Testis (tissue), 3 donors: ENCODE measurements around the gene CSN1S1. TPM values are rescaled to one million over a fixed set of nuclear protein-coding genes. Genes with fewer than 3 reads are reported as not detected.

Source experiments
- DNase-seq: peaks from one replicate; pipeline ENCODE4 v3.0.0-alpha.2; 2019
- H3K27ac ChIP-seq, 2 donors: fragments of 200-600 bp; sonication (generic); one replicate each; pipeline ENCODE4 v1.5.1; 2019
- H3K27me3 ChIP-seq: fragments of 200-600 bp; sonication (generic); one replicate; pipeline ENCODE4 v1.5.1; 2019
- H3K36me3 ChIP-seq: fragments of 200-600 bp; sonication (generic); one replicate; pipeline ENCODE4 v1.5.1; 2017; ENCODE audit warnings: low read depth; ENCODE audit errors: missing control alignments
- H3K4me1 ChIP-seq: fragments of 200-600 bp; sonication (generic); one replicate; pipeline ENCODE4 v1.5.1; 2019
- H3K4me3 ChIP-seq, 2 donors: fragments of 200-600 bp; sonication (generic); one replicate each; pipeline ENCODE4 v1.5.1; 2017 to 2019
- H3K9me3 ChIP-seq: fragments of 200-600 bp; sonication (generic); one replicate; pipeline ENCODE4 v1.5.1; 2017
- POLR2A ChIP-seq: fragments of 450-650 bp; IDR thresholded peaks from one replicate; pipeline ENCODE4 v1.6.1; 2017; ENCODE audit warnings: antibody characterized with exemption, mild to moderate bottlenecking, moderate library complexity
- whole genome bisulfite sequencing, 2 donors: methylation state at CpG; one replicate each; pipeline ENCODE4 v1.1.5; 2018; 5-methylcytosine and 5-hydroxymethylcytosine counted together
- intact Hi-C: fragments of 100-400 bp; cut with DNase I; formaldehyde crosslinking; loops from one replicate; pipeline ENCODE4 v1.15.1; 2023; ENCODE audit warnings: low total_unique reads
- polyA plus RNA-seq: library from polyadenylated mRNA; stranded (reverse); fragments of 350-450 nt; fragmentation: Illumina TruSeq; extraction: RNeasy Lipid Tissue Mini Kit (QIAGEN cat#74804); gene quantifications from one replicate; pipeline ENCODE4 v1.2.3, GENCODE V29; 2014; ENCODE audit warnings: low read depth, low replicate concordance; ENCODE audit not compliant: insufficient read depth
- total RNA-seq, 2 donors: library from RNA; depleted of rRNA; stranded (reverse); fragments of >200 nt; gene quantifications; one replicate each; pipeline ENCODE4 v1.2.3, GENCODE V29; 2016
- TF ChIP-seq, protein P1 (sequence below), 3 experiments: fragments of 450-650 bp in 2 of 3; fragments of 200-600 bp in 1 of 3; sonication (generic) in 1 of 3; IDR thresholded peaks; one replicate each; pipeline ENCODE4 v1.5.1; 2016 to 2019; ENCODE audit warnings: antibody characterized with exemption in 3 of 3, mild to moderate bottlenecking in 2 of 3, moderate library complexity in 1 of 3

The CSN1S1 gene
- total and polyA plus RNA-seq, 3 donors from 2014 or later, result 0.45 to 0.56 TPM; not detected in 1

DNA sequence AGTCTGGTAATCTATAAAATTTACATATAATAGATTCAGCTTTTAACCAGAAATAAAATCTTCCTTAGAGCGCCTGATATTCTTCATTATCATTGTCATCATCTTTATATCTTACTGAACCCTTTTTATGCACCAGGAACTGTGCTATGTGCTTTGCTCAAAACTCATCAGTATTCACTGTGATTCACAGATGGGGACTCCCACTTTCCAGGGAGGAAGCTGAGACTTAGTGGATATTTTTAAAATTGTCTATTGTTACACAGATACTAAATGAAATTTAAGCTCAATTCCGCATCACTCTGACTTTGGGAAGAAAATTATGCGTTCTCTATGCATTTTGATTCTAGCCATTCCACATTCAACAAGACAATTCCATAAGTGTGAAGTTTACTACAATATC is 36.1 kb upstream of the CSN1S1 start:
- Histone ChIP-seq H3K27me3 (no peaks in the 10 kb centered on the region), H3K4me3 (no peak overlapping the region), H3K27ac (no peak overlapping the region), H3K4me1 (no peaks in the 10 kb centered on the region), H3K36me3 (no peaks in the 10 kb centered on the region), H3K9me3 (no peaks in the 10 kb centered on the region)
- TF ChIP-seq, protein P1, sequence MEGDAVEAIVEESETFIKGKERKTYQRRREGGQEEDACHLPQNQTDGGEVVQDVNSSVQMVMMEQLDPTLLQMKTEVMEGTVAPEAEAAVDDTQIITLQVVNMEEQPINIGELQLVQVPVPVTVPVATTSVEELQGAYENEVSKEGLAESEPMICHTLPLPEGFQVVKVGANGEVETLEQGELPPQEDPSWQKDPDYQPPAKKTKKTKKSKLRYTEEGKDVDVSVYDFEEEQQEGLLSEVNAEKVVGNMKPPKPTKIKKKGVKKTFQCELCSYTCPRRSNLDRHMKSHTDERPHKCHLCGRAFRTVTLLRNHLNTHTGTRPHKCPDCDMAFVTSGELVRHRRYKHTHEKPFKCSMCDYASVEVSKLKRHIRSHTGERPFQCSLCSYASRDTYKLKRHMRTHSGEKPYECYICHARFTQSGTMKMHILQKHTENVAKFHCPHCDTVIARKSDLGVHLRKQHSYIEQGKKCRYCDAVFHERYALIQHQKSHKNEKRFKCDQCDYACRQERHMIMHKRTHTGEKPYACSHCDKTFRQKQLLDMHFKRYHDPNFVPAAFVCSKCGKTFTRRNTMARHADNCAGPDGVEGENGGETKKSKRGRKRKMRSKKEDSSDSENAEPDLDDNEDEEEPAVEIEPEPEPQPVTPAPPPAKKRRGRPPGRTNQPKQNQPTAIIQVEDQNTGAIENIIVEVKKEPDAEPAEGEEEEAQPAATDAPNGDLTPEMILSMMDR (IDR thresholded peaks at IDR 0.05), result no peak
- no peak for TF ChIP-seq POLR2A
- intact Hi-C loops, result no loop called here
- 88 to 91% methylated on average over 3 of the region's 3 CpGs for WGBS, 2 donors
- DNase-seq, result no peak

DNA sequence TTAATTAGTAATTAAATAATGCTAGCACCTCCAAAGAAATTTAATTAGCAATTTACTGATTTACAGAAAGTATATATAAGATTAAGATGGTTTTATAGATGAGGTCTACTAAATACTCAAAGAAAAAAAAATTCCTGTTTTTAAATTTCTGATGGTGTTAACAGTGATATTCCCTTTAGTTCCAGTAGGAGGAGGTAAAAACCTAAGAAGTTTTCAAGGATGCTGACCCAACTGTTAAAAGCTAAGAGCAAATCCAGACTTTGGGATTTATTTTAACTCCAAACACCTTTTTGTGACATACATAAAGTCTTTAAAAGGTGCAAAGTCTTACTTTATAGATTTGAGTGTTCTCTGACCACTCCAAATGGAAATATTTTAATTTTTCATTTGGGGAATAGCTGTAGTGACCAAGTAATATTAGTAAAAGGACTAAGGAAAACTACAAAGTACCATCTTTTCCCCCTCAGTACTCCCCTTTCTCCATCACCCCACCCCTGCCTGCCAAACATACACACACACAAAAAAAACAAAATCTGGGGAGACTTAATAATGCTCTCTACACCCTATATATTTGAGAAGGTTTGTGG is 34.2 kb upstream of the CSN1S1 start:
- no peak for DNase-seq
- Histone ChIP-seq H3K27me3 (no peaks in the 10 kb centered on the region), H3K9me3 (no peaks in the 10 kb centered on the region), H3K4me3 (no peak overlapping the region), H3K27ac (no peak overlapping the region), H3K4me1 (no peaks in the 10 kb centered on the region), H3K36me3 (no peaks in the 10 kb centered on the region)
- intact Hi-C loops, result no loop called here
- TF ChIP-seq, protein P1 (IDR thresholded peaks at IDR 0.05), result peak in 1 of 3 experiments; percentile 43
- TF ChIP-seq POLR2A, result no peak

DNA sequence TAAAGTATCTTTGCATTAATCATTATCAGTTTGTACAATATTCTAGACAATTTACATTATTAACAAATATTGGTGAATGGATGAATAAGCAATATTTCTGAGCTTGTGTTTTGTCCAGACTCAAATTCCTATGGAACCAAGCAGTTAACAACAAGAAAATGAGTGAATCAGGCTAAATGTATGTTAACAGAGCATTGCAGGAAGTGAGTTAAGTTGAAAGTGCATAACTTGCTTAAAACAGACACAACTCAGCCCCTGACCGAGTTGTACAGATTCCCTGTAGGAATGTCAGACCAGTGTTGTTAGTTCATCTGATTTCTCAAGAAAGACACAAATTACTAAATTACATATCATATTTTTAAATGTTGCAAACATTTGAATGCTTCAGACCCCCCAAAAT is 23.7 kb upstream of the CSN1S1 start:
- no peaks in the 10 kb centered on the region for H3K36me3 ChIP-seq
- H3K4me1 ChIP-seq, result no peaks in the 10 kb centered on the region
- no peak overlapping the region for H3K4me3 ChIP-seq
- no peak overlapping the region for H3K27ac ChIP-seq
- no peaks in the 10 kb centered on the region for H3K9me3 ChIP-seq
- H3K27me3 ChIP-seq, result no peaks in the 10 kb centered on the region
- intact Hi-C loops, result no loop called here
- TF ChIP-seq, protein P1 (IDR thresholded peaks at IDR 0.05), result no peak
- TF ChIP-seq POLR2A, result no peak
- no peak for DNase-seq
- WGBS, 2 donors, result 50 to 64% methylated on average over 1 of the region's 1 CpG

DNA sequence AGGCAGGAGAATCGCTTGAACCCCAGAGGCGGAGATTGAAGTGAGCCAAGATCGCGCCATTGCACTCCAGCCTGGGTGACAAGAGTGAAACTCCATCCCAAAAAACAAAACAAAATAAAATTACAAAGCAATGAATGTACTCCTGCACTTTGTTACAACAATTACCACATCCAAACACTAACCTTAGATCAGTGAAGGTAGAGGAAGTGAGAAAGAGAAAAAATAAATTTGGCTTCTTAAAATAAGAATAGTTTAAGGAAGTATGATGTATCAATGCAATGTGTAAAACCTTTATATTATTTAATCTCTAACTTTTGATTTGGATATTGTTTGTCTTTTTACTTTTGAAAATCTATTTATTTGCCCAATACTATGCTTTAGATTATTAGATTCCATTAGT is 21.7 kb upstream of the CSN1S1 start:
- intact Hi-C loops, result no loop called here
- TF ChIP-seq POLR2A, result no peak
- TF ChIP-seq, protein P1 (IDR thresholded peaks at IDR 0.05), result no peak
- no peaks in the 10 kb centered on the region for H3K27me3 ChIP-seq
- DNase-seq, result no peak
- H3K4me1 ChIP-seq, result no peaks in the 10 kb centered on the region
- 91 to 92% methylated on average over 4 of the region's 4 CpGs for WGBS, 2 donors
- no peaks in the 10 kb centered on the region for H3K9me3 ChIP-seq
- H3K36me3 ChIP-seq, result no peaks in the 10 kb centered on the region
- no peak overlapping the region for H3K27ac ChIP-seq
- H3K4me3 ChIP-seq, result no peak overlapping the region

DNA sequence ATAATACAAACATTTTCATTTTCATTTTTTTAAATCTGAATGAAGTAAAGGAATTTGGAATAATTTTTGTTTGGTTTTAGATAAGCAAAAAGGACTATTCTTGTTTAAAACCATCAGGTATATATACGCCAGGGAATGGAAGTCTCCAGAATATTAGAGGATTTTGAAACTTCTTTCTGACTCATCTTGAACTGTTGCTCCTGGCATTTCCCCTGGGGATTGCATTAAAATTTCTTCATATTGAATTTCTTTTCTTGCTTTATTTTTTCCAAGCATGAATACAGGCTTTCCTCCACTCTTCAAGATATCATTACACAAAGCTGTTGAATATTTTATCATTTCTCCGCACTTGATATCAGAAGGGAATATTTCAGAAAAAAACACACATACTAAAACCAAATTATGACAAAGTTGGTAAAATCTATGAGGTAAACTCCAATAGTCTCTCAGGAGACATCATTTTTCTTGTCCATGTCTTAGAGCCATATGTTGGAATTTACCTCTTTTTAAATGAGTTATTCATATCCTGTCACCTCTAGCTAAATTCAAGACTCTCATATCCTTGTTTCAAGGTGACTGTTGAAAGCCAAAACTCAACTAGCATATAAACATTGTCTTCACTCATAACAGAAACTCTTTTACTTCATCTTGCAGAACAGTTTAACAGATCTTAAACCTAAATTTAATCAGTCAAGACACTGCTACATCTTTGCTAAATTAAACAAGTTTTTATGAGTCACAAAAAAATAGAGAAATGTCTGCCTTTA is 20.7 kb upstream of the CSN1S1 start:
- H3K4me3 ChIP-seq, result no peak overlapping the region
- TF ChIP-seq, protein P1 (IDR thresholded peaks at IDR 0.05), result no peak
- no peak for TF ChIP-seq POLR2A
- H3K4me1 ChIP-seq, result no peaks in the 10 kb centered on the region
- no peaks in the 10 kb centered on the region for H3K27me3 ChIP-seq
- no peaks in the 10 kb centered on the region for H3K36me3 ChIP-seq
- H3K9me3 ChIP-seq, result no peaks in the 10 kb centered on the region
- intact Hi-C loops, result no loop called here
- DNase-seq, result no peak
- no peak overlapping the region for H3K27ac ChIP-seq
- 84% methylated on average over 2 of the region's 2 CpGs for WGBS, 2 donors
